Stimulated activated CD4-positive, alpha-beta T cell treated with anti-CD3 and anti-CD28 coated beads, TNF-alpha, amount 100 ng/mL, for 24 hours (primary cell): Measurements from ENCODE around the gene BMAL2.

Source experiments
- DNase-seq, 3 experiments: peaks; one replicate each; pipeline ENCODE4 v3.0.0-alpha.2; 2020; ENCODE audit warnings: low read depth in 3 of 3

Gene BMAL2

DNA sequence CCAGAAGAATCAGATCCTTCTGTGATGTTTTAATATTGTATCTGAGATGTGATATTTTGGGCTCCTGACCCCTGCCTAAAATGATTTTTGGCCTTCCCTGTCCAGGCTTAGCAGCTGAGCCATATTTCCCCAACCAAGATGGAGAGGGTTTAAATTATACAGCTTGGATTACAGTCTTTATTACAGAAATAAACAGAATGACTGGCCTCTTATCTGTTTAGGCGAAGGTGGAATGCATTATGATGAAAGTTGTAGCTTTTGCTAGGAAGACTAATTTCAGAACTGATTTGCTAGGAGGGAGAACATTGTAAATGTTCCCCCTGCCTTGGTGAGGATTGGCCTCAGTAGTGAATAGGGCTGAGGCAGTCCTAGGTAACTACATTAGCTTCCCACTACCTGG is 23.3 kb downstream of the BMAL2 start:
- no peak for DNase-seq

DNA sequence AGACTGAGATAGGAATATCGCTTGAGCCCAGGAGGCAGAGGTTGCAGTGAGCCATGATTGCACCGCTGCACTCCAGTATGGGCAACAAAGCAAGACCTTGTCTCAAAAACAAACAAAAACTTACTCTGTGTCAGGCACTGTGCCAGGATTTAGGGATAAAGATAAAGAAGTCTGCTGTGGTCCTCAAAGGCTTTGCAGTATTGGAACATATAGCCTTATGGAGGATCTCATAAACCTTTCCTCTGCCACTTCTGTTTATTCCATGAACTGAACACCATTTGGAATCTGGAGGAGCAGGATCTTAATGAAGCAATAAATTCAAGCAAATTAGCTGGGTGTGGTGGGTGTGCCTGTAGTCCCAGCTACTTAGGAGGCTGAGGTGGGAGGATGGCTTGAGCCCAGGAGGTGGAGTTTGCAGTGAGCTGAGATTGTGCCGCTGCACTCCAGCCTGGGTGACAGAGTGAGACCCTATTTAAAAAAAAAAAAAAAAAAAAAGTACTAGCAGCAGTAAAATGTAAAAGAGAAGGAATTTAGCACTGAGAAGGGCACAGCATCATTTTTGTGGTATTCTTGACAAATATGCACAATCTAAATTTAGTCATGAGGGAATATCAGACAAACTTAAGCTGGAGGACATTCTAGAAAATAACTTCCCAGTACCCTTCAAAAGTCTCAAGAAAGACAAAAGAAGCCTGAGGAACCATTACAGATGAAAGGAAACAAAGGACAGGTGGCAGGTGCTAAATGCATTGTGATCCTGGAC is 27.1 kb downstream of the BMAL2 start:
- DNase-seq = no peak

DNA sequence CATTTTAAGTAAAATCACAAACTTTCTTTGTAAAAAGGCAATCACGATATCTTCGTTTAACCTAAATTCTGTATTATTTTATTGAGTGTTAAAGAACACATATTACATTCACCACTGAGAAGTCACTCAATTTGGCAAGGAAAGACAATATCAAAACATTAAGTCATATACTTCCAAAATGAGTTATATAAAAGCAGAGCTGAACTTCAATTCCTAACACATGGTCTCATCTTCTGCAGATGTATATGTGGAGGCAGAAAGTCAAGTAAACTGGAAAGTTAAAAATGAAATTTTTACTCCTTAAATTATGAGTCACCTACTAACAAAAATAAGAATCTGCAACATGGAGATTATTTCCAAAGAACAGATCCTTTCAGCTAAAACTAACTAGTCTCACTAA is 28.7 kb downstream of the BMAL2 start:
- no peak for DNase-seq

DNA sequence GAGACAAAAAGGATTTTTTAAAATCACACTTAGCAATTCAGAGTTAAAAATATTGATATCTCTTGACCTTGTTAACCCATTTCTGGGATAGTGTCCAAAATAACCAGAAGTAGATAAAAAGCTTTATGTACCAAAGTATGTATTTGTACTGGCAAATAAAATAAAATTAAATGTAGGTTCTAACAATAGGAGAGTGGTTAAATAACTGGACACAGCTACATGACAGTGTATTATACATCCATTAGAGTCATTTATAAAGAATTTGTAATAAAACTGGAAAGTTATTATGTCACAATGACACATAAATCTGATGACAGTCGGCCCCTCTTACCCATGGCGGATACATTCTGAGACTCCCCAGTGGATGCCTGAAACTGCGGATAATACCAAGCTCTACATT is 34.0 kb downstream of the BMAL2 start:
- no peak for DNase-seq

DNA sequence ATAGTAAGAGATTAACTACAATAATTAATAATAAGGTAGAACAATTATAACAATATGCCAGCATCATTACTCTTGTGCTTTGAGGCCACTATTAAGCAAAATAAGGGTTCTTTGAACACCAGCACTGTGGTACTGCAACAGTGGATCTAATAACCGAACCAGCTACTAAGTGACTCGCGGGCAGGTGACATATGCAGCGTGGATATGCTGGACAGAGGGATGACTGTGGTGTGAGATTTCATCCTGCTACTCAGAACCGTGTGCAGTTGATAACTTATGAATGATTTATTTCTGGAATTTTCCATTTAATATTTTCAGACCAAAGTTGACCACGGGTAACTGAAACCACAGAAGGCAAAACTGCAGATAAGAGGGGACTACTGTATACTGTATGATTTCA is 34.4 kb downstream of the BMAL2 start:
- no peak for DNase-seq

DNA sequence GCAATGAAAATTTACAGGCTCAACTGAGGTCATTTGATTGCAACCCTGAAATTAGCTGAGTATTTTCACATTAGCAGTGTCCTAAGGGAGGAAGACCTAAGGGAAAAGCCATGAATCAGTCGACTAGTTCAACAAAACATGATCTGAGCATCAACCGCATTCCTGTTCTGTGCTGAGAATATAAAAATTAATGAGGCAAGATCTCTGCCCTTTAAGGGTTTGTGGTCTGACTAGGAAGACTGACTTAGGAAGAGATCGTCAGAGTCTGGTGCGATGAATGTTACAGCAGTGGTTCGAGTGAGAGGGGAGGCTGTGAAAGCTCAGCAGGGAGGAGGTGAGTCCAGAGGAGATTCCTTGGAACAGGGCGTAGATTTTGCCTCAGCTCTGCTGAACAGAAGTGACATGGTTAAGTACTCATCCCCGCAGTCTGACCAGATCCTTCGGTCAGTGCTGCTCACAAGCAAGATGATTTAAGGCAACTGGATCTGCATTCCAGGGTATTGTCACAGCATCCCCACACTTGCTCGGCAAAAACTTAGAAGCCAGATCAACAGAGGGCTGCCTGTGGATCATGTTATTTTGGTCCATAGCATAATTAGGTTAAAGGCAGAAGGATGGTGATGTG is 49.6 kb downstream of the BMAL2 start:
- DNase-seq = no peak
